MM.1S (cell line): ENCODE data around the gene HAO2.

Source experiments
- DNase-seq: peaks from one replicate; pipeline ENCODE4 v3.0.0-alpha.2; 2015
- H2AFZ ChIP-seq: fragments of 300-600 bp; sonication (generic); 2 replicates; pipeline ENCODE4 v1.6.0; 2016; ENCODE audit warnings: antibody characterized with exemption, low read length
- H3F3A ChIP-seq: fragments of 300-600 bp; sonication (generic); 2 replicates; pipeline ENCODE4 v1.6.1; 2016; ENCODE audit warnings: mild to moderate bottlenecking, antibody characterized with exemption, low read length, moderate library complexity, mixed read lengths; ENCODE audit not compliant: insufficient read depth
- H3K27ac ChIP-seq: fragments of 300-600 bp; sonication (generic); 2 replicates; pipeline ENCODE4 v1.5.1; 2016; ENCODE audit warnings: mild to moderate bottlenecking, low read length
- H3K27me3 ChIP-seq: fragments of 300-600 bp; sonication (generic); replicated peaks from 2 replicates; pipeline ENCODE4 v1.6.0; 2016; ENCODE audit warnings: low read length; ENCODE audit not compliant: insufficient read depth
- H3K36me3 ChIP-seq: fragments of 300-600 bp; sonication (generic); replicated peaks from 2 replicates; pipeline ENCODE4 v1.6.1; 2016; ENCODE audit warnings: mild to moderate bottlenecking, low read length, mixed read lengths; ENCODE audit not compliant: insufficient read depth
- H3K4me1 ChIP-seq: fragments of 300-600 bp; sonication (generic); 2 replicates; pipeline ENCODE4 v1.6.1; 2016; ENCODE audit warnings: low read length, mixed read lengths
- H3K4me2 ChIP-seq: fragments of 300-600 bp; sonication (generic); 2 replicates; pipeline ENCODE4 v1.6.0; 2016; ENCODE audit warnings: low read depth, low read length
- H3K4me3 ChIP-seq: fragments of 300-600 bp; sonication (generic); 2 replicates; pipeline ENCODE4 v1.5.1; 2016; ENCODE audit warnings: low read length, mixed read lengths
- H3K79me2 ChIP-seq: fragments of 300-600 bp; sonication (generic); 2 replicates; pipeline ENCODE4 v1.6.1; 2016; ENCODE audit warnings: mixed run types, low read length, mixed read lengths
- H3K9ac ChIP-seq: fragments of 300-600 bp; sonication (generic); 2 replicates; pipeline ENCODE4 v1.6.1; 2016; ENCODE audit warnings: low read length, mixed read lengths
- H3K9me2 ChIP-seq: fragments of 300-600 bp; sonication (generic); replicated peaks from 2 replicates; pipeline ENCODE4 v1.6.1; 2016; ENCODE audit warnings: mild to moderate bottlenecking, low read length, mixed read lengths; ENCODE audit not compliant: insufficient read depth
- H3K9me3 ChIP-seq: fragments of 300-600 bp; sonication (generic); replicated peaks from 2 replicates; pipeline ENCODE4 v1.6.1; 2016; ENCODE audit warnings: mild to moderate bottlenecking, low read length, mixed read lengths; ENCODE audit not compliant: insufficient read depth
- H4K20me1 ChIP-seq: fragments of 300-600 bp; sonication (generic); 2 replicates; pipeline ENCODE4 v1.6.1; 2016; ENCODE audit warnings: mild to moderate bottlenecking, low read length, moderate library complexity, mixed read lengths; ENCODE audit not compliant: insufficient read depth
- CTCF ChIP-seq: fragments of 300-600 bp; sonication (generic); IDR thresholded peaks from 2 replicates; pipeline ENCODE4 v1.5.1; 2016; ENCODE audit warnings: antibody characterized with exemption, low read length, mixed read lengths
- EZH2 ChIP-seq: fragments of 300-600 bp; sonication (generic); optimal IDR thresholded peaks from 2 replicates; pipeline ENCODE3; 2017; ENCODE audit warnings: low read depth, mild to moderate bottlenecking, antibody characterized with exemption, low read length, mixed read lengths
- EZH2phosphoT487 ChIP-seq: fragments of 300-600 bp; sonication (generic); IDR thresholded peaks from 2 replicates; pipeline ENCODE4 v1.6.1; 2018; ENCODE audit warnings: antibody characterized with exemption, low read length

HAO2 gene

GRCh38 chr1:119353836-119354235 lies 14.7 kb upstream of the HAO2 start:
- Histone ChIP-seq H3K36me3 (no peaks in the 10 kb centered on the region), H3K4me3 (no peak overlapping the region), H3K9ac (no peak overlapping the region), H3K4me1 (0 out of 2 replicates have a peak, but pooled peaks cover 5% of the 10 kb centered on the region), H3K9me3 (no peaks in the 10 kb centered on the region), H3K9me2 (no peaks in the 10 kb centered on the region), H2AFZ (no peak overlapping the region), H3K4me2 (no peak overlapping the region; the same call in 1 of the 2 replicates), H3K27me3 (no peaks in the 10 kb centered on the region), H3K27ac (no peak overlapping the region), H3K79me2 (no peaks in the 10 kb centered on the region), H4K20me1 (no peaks in the 10 kb centered on the region), H3F3A (no peaks in the 10 kb centered on the region)
- DNase-seq = no peak
- no peak for TF ChIP-seq EZH2phosphoT487
- TF ChIP-seq CTCF = no peak
- no peak for TF ChIP-seq EZH2

GRCh38 chr1:119358636-119359035 lies 9.9 kb upstream of the HAO2 start:
- Histone ChIP-seq H3K36me3 (no peaks in the 10 kb centered on the region), H3K27ac (no peak overlapping the region), H3K4me2 (no peak overlapping the region), H3K9me3 (no peaks in the 10 kb centered on the region), H3K4me3 (no peak overlapping the region), H3F3A (no peaks in the 10 kb centered on the region), H3K79me2 (no peaks in the 10 kb centered on the region), H3K27me3 (no peaks in the 10 kb centered on the region), H2AFZ (no peak overlapping the region), H3K4me1 (0 out of 2 replicates have a peak, but pooled peaks cover 5% of the 10 kb centered on the region), H4K20me1 (no peaks in the 10 kb centered on the region), H3K9ac (no peak overlapping the region), H3K9me2 (no peaks in the 10 kb centered on the region)
- DNase-seq = no peak
- no peak for TF ChIP-seq EZH2
- TF ChIP-seq EZH2phosphoT487 = no peak
- TF ChIP-seq CTCF = no peak

GRCh38 chr1:119359730-119360129 lies 8.9 kb upstream of the HAO2 start:
- Histone ChIP-seq H2AFZ (no peak overlapping the region), H3K27me3 (no peaks in the 10 kb centered on the region), H3K4me3 (no peak overlapping the region), H3K79me2 (no peaks in the 10 kb centered on the region), H3K9me3 (no peaks in the 10 kb centered on the region), H3K27ac (no peak overlapping the region), H3F3A (no peaks in the 10 kb centered on the region), H3K4me1 (no peaks in the 10 kb centered on the region), H3K36me3 (no peaks in the 10 kb centered on the region), H3K9me2 (no peaks in the 10 kb centered on the region), H3K4me2 (no peak overlapping the region), H4K20me1 (no peaks in the 10 kb centered on the region), H3K9ac (no peak overlapping the region)
- no peak for DNase-seq
- no peak for TF ChIP-seq EZH2
- no peak for TF ChIP-seq EZH2phosphoT487
- no peak for TF ChIP-seq CTCF
